ENCODE results near the gene FOLR1.

- TF ChIP-seq CTCF (IDR thresholded peaks at IDR 0.05; ENCODE audit: low read length) (no peak), EZH2 (IDR thresholded peaks at IDR 0.05; ENCODE audit: borderline replicate concordance, low read length) (no peak)
These were observed 17.5 kb upstream of the FOLR1 start for GRCh38 chr11:72174302-72175070.
